ENCODE data around the gene NSD2.
A peak's percentile ranks its signal among the peaks of the same experiment; 100 is the strongest.

NSD2 gene

DNA sequence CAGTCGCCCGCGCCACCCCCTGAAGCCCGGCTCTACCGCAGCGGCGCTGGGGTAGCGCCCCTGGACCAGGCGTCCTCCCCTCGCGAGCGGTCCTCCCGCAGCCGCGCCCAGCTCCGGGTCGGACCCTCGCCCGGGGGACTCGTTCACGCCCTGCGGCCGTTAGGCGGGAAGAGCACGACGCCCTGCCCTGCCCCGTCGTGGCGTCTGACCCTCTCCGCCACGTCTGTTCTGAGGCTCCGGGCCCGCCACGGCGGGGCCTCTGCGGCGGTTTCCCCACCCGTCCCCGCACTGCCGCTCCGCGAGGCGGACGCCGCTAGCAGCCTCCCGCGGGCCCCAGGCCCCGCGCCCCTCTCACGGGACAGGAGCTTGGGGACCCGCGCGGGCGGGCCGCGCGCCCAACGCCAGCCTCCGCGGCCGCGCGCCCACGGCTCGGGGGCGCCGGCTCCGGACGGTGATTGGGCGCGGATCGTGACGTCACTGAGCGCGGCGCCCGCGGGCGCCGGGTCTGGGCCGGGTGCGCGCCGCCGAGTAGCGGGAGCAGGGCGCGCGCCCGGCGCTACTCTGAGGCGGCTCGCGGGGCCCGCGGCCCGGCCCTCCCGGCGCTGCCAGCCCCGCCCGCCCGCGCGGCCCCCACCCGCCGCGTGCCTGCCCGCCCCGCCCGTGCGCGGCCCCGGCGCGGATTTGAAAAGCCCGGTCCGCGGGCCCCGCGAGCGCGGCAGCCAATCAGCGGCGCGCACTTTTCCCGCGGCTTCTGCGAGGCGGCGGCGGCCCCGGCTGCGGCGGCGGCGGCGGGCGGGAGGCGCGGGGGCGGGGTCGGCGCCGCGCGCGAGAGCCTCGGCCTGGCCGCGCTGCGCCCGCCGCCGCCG, at the start of gene NSD2:
Gene NSD2, plus strand, starts transcription at position 816 of the 866 bp plus-strand sequence. CDS start 29,262 bp downstream, outside the sequence.
- DNase-seq (ENCODE audit: low read depth) = peak; percentile 80
- TF ChIP-seq, protein P1, sequence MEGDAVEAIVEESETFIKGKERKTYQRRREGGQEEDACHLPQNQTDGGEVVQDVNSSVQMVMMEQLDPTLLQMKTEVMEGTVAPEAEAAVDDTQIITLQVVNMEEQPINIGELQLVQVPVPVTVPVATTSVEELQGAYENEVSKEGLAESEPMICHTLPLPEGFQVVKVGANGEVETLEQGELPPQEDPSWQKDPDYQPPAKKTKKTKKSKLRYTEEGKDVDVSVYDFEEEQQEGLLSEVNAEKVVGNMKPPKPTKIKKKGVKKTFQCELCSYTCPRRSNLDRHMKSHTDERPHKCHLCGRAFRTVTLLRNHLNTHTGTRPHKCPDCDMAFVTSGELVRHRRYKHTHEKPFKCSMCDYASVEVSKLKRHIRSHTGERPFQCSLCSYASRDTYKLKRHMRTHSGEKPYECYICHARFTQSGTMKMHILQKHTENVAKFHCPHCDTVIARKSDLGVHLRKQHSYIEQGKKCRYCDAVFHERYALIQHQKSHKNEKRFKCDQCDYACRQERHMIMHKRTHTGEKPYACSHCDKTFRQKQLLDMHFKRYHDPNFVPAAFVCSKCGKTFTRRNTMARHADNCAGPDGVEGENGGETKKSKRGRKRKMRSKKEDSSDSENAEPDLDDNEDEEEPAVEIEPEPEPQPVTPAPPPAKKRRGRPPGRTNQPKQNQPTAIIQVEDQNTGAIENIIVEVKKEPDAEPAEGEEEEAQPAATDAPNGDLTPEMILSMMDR (conservative IDR thresholded peaks at IDR 0.05; ENCODE audit: control insufficient read depth, insufficient read depth, low read depth, low read length) = no peak

DNA sequence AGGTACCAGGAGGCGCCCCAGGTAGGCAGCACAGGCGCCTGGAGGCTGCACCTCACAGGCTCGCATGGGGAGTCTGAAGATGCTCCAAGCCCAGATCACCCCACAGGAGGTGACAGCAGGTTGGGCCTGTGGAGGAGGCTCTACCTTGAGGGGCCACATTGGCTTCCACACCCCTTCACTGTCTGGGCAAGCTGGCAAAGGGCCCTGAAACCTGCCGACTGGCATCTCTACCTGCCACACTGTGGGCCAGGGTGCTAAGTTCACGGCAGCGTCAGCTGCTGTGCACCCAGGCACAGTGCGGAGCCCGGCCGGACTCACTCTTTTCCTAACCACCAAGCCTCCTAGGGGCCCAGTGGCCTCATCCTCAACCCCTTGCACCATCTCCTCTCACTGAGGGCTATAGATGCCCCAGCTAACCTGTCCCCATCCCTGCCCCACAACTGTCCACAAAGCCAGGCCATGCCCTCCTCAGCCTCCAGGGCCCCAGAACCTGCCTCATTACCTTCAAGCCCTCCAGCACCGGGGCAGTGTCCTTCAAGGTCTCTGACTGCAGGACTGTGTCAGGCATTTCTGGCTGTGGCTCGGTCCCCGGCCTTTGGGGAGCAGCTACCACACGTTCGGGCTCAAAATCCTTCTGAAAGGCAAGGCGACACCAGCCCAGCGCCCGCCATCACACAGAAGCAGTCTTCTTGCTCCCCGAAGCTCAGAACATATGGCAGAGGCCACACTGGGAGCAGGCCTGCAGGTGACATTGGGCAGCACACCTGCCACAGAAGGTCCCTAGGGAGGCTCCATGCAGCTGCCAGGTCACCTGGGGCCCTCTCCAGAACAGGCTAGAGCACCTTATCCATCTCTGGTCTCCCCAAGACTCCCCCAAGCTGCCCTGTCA, 49.3 kb upstream of the NSD2 start:
- DNase-seq (ENCODE audit: low read depth) = no peak
- no peak overlapping the region for H3K4me3 ChIP-seq (ENCODE audit: control insufficient read depth, low read depth, low read length)
- TF ChIP-seq, protein P1 (conservative IDR thresholded peaks at IDR 0.05; ENCODE audit: control insufficient read depth, insufficient read depth, low read depth, low read length) = no peak

More for the DNA sequence above, at the start of gene NSD2:
- H3K4me3 ChIP-seq (ENCODE audit: control insufficient read depth, low read depth, low read length) = peak within 1 kb of the TSS; percentile 77

DNA sequence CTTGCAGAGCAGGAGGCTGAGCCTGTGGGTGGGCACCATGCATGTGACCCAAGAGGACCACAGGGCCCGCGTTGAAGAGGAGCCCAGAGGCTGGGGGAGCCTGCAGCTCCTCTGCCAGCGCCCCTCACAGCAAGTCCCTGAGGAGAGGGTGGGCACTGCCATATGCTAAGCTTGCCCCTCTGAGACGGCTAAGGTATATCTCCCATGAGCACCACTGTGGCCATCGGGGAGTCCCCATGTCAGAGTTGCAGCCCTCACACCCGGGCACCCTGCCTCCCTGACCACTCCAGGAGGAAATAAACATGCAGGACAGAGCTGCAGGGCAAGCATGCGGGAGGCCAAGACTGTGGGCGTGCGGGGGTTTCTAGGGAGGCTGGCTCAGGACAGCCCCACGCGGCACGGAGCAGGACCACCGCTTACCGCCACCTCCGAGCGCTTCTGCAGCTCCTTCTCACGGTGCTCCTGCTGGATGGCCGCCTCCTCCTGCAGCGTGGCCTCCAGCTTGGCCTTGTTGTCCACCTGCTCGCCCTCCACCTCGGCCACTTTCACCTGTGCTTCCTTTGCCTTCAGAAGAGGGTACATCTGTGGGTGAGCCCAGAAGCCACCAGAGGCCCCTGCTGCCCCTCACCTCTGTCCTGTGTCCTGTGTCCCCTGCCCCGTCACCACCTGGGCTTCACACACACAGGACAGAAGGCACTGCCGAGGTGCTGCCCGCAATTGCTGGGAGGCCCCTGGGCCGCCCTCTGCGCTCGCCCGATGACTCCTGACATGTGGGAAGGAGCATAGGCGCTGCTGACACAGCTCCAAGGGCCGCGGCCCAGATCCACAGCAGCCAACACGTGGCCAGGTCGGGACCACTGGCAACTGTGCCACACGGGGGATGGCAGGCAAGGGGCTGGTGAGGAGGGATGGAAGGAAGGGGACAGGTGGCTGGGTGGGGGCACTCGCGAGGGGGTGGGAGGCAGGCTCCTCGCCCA, 48.3 kb upstream of the NSD2 start:
- no peak overlapping the region for H3K4me3 ChIP-seq (ENCODE audit: control insufficient read depth, low read depth, low read length)
- no peak for DNase-seq (ENCODE audit: low read depth)
- TF ChIP-seq, protein P1 (conservative IDR thresholded peaks at IDR 0.05; ENCODE audit: control insufficient read depth, insufficient read depth, low read depth, low read length) = no peak

DNA sequence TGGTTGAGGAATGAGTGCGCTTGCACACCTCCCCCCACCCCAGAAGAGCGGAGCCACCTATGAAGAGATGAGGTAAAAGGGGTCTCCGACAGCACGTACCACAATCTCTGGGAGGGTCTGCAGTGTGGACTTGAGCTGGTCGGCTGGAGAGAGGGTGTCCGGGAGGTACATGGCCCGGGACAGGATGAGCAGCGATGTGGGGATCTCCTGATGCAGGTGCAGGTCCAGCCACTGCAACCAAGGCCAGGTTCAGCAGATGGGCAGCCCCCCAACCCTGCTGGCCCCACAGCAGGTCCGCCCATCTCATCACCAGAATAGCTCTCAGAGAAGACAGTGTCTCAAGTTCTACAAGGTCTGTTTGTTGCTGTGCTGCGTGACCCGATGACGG, 47.7 kb upstream of the NSD2 start:
- H3K4me3 ChIP-seq (ENCODE audit: control insufficient read depth, low read depth, low read length) = no peak overlapping the region
- DNase-seq (ENCODE audit: low read depth) = no peak
- TF ChIP-seq, protein P1 (conservative IDR thresholded peaks at IDR 0.05; ENCODE audit: control insufficient read depth, insufficient read depth, low read depth, low read length) = no peak

DNA sequence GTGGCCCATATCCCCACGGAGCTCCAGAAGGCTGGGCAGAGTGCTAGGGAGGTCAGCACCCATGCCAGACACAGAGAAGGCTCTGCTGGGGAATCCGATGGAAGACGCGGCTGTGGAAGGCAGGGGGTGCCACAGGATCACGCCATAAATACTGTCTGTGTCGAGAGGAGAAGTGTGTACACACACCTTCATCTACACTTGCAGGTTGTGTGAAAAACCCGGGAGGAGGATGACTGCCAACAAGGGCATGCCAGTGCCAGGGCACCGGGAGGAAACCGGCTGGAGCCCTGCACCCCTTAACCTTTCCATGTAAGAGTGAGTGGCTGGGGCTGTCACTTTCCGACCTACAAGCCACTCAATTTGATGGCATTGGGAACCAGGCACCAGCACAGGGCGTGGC, 46.4 kb upstream of the NSD2 start:
- no peak for DNase-seq (ENCODE audit: low read depth)
- TF ChIP-seq, protein P1 (conservative IDR thresholded peaks at IDR 0.05; ENCODE audit: control insufficient read depth, insufficient read depth, low read depth, low read length) = no peak
- H3K4me3 ChIP-seq (ENCODE audit: control insufficient read depth, low read depth, low read length) = no peak overlapping the region

DNA sequence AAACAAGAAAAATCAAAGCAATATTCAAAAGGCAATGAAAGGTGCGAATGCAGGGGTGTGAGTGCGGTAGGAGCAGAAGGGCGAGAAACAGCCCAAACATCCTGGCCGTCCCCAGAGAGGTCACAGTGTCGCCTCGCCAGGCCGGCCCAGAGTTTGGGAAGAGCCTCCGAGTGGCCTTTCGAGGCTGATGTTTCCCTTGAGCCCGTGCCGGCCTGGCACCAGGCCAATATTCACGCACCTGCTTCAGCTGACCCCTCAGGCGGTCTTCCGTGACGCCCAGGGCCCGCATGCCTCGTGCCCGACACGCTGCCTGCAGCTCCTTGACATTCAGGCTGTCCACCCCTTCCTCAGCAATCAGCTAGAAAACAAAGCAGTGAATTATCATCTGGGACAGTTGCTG, 45.9 kb upstream of the NSD2 start:
- TF ChIP-seq, protein P1 (conservative IDR thresholded peaks at IDR 0.05; ENCODE audit: control insufficient read depth, insufficient read depth, low read depth, low read length) = no peak
- no peak for DNase-seq (ENCODE audit: low read depth)
- no peak overlapping the region for H3K4me3 ChIP-seq (ENCODE audit: control insufficient read depth, low read depth, low read length)

Measured in fibroblast of mammary gland (primary cell).